ENCODE measurements around the gene ARID1A.

GRCh38 chr1:26666855-26667254, 29.0 kb upstream of the ARID1A start:
- TF ChIP-seq FOS (IDR thresholded peaks at IDR 0.05; ENCODE audit: extremely low read depth, insufficient read length) (no peak), SRF (CRISPR knock-in tag; IDR thresholded peaks at IDR 0.05) (no peak), CTCF (IDR thresholded peaks at IDR 0.05 in 2 of 3, conservative IDR thresholded peaks at IDR 0.05 in 1 of 3; ENCODE audit: insufficient read depth in 2 of 3, low read depth in 1 of 3, low read length in 3 of 3) (no peak), MXI1 (IDR thresholded peaks at IDR 0.05; ENCODE audit: low read depth, low read length) (no peak), TBL1XR1 (IDR thresholded peaks at IDR 0.05; ENCODE audit: low read length in 2 of 2) (no peak)
- TF ChIP-seq, protein P1, sequence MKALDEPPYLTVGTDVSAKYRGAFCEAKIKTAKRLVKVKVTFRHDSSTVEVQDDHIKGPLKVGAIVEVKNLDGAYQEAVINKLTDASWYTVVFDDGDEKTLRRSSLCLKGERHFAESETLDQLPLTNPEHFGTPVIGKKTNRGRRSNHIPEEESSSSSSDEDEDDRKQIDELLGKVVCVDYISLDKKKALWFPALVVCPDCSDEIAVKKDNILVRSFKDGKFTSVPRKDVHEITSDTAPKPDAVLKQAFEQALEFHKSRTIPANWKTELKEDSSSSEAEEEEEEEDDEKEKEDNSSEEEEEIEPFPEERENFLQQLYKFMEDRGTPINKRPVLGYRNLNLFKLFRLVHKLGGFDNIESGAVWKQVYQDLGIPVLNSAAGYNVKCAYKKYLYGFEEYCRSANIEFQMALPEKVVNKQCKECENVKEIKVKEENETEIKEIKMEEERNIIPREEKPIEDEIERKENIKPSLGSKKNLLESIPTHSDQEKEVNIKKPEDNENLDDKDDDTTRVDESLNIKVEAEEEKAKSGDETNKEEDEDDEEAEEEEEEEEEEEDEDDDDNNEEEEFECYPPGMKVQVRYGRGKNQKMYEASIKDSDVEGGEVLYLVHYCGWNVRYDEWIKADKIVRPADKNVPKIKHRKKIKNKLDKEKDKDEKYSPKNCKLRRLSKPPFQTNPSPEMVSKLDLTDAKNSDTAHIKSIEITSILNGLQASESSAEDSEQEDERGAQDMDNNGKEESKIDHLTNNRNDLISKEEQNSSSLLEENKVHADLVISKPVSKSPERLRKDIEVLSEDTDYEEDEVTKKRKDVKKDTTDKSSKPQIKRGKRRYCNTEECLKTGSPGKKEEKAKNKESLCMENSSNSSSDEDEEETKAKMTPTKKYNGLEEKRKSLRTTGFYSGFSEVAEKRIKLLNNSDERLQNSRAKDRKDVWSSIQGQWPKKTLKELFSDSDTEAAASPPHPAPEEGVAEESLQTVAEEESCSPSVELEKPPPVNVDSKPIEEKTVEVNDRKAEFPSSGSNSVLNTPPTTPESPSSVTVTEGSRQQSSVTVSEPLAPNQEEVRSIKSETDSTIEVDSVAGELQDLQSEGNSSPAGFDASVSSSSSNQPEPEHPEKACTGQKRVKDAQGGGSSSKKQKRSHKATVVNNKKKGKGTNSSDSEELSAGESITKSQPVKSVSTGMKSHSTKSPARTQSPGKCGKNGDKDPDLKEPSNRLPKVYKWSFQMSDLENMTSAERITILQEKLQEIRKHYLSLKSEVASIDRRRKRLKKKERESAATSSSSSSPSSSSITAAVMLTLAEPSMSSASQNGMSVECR (CRISPR knock-in tag; IDR thresholded peaks at IDR 0.05) = no peak
- TF ChIP-seq, protein P2, sequence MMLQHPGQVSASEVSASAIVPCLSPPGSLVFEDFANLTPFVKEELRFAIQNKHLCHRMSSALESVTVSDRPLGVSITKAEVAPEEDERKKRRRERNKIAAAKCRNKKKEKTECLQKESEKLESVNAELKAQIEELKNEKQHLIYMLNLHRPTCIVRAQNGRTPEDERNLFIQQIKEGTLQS (IDR thresholded peaks at IDR 0.05) = peak; percentile 87
- TF ChIP-seq, protein P2 (CRISPR knock-in tag; conservative IDR thresholded peaks at IDR 0.05) = no peak

All from K562 (cell line).